Measurements from ENCODE around the gene CLCA2.

Gene CLCA2

GRCh38 chr1:86447198-86447790 lies 23.3 kb downstream of the CLCA2 start:
- Mint-ChIP-seq H3K4me1 (ENCODE audit: low read depth) (no peaks in the 10 kb centered on the region), H3K4me3 (no peak overlapping the region), H3K27ac (no peak overlapping the region), H3K27me3 (no peaks in the 10 kb centered on the region), H3K36me3 (no peaks in the 10 kb centered on the region), H3K9me3 (ENCODE audit: low read depth) (no peaks in the 10 kb centered on the region)

- no peaks in the 10 kb centered on the region for H3K9me3 Mint-ChIP-seq (ENCODE audit: low read depth)
- H3K4me3 Mint-ChIP-seq, result no peak overlapping the region
- no peaks in the 10 kb centered on the region for H3K27me3 Mint-ChIP-seq
- H3K4me1 Mint-ChIP-seq (ENCODE audit: low read depth), result no peaks in the 10 kb centered on the region
- no peak overlapping the region for H3K27ac Mint-ChIP-seq
- H3K36me3 Mint-ChIP-seq, result no peaks in the 10 kb centered on the region
Observed at GRCh38 chr1:86448670-86449069, 24.7 kb downstream of the CLCA2 start.

- no peaks in the 10 kb centered on the region for H3K9me3 Mint-ChIP-seq (ENCODE audit: low read depth)
- H3K36me3 Mint-ChIP-seq, result no peaks in the 10 kb centered on the region
- H3K4me1 Mint-ChIP-seq (ENCODE audit: low read depth), result no peaks in the 10 kb centered on the region
- H3K27me3 Mint-ChIP-seq, result no peaks in the 10 kb centered on the region
- no peak overlapping the region for H3K4me3 Mint-ChIP-seq
- no peak overlapping the region for H3K27ac Mint-ChIP-seq
Observed at GRCh38 chr1:86449103-86449502, 25.1 kb downstream of the CLCA2 start.

DNA sequence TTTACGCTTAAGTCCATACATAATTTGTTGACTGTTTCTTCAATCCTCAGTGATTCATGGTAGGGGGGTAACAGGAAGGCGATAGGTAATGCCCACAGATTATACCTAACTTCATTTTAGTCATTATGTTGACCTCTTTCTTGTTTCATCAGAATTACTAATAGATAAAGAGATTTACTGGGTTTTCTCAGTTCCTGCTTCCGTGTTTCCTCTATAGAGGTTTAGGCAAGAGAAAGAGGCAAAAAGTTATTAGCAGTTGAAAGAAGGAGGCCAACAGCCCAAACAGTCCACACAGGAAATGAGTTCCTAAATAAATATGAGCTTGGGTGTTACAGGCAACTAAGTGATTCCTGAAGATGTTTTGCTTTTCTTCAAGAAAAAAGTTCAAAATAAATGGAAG lies 26.9 kb downstream of the CLCA2 start:
- H3K4me3 Mint-ChIP-seq, result no peak overlapping the region
- no peaks in the 10 kb centered on the region for H3K36me3 Mint-ChIP-seq
- no peaks in the 10 kb centered on the region for H3K4me1 Mint-ChIP-seq (ENCODE audit: low read depth)
- peaks cover 4% of the 10 kb centered on the region for H3K27me3 Mint-ChIP-seq
- no peaks in the 10 kb centered on the region for H3K9me3 Mint-ChIP-seq (ENCODE audit: low read depth)
- no peak overlapping the region for H3K27ac Mint-ChIP-seq

DNA sequence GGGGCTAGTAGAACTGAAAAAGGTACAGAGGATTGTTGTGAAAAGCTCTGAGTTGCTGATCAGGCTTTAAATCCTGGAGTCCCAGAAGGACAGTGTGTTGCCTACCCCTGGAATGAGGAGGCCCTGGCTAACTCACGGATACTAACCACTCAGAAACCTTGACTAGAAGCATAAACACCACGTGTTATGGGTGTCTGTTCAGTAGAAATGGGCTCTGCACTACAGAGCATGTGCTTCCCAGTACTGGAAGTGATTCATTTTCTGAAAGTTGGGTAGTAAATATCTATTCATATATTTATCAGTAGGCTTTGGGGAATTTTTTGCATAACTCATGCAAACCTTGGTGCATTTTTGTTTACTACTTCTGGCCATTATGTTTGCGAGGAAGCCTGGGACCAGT lies 29.7 kb downstream of the CLCA2 start:
- Mint-ChIP-seq H3K9me3 (ENCODE audit: low read depth) (no peaks in the 10 kb centered on the region), H3K27me3 (peaks cover 4% of the 10 kb centered on the region), H3K4me1 (ENCODE audit: low read depth) (no peaks in the 10 kb centered on the region), H3K27ac (no peak overlapping the region), H3K4me3 (no peak overlapping the region), H3K36me3 (no peaks in the 10 kb centered on the region)

DNA sequence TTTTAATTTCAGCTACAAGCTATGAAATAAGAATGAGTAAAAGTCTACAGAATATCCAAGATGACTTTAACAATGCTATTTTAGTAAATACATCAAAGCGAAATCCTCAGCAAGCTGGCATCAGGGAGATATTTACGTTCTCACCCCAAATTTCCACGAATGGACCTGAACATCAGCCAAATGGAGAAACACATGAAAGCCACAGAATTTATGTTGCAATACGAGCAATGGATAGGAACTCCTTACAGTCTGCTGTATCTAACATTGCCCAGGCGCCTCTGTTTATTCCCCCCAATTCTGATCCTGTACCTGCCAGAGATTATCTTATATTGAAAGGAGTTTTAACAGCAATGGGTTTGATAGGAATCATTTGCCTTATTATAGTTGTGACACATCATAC lies 31.1 kb downstream of the CLCA2 start:
- Mint-ChIP-seq H3K27me3 (peaks cover 4% of the 10 kb centered on the region), H3K27ac (no peak overlapping the region), H3K9me3 (ENCODE audit: low read depth) (no peaks in the 10 kb centered on the region), H3K4me3 (no peak overlapping the region), H3K36me3 (no peaks in the 10 kb centered on the region), H3K4me1 (ENCODE audit: low read depth) (no peaks in the 10 kb centered on the region)

DNA sequence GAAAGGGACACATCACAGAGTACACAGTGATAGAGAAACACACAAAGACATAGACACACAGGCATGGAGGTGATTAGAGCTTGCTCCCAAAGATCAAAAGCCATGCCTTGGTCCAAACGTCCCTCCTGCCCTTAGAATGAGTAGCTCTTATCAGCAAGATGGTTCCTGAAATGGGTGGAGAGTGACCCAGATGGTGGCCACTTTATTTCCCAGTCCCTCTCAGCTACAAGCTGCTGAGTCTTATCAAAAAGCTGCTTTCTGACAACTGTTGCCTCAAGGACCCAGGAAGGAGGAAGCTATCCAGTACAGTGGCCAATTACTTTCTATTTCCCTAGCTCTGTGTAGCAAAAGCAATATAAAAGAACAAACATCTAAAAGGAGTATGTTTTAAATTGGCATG lies 37.0 kb downstream of the CLCA2 start:
- Mint-ChIP-seq H3K36me3 (no peaks in the 10 kb centered on the region), H3K27ac (no peak overlapping the region), H3K27me3 (no peaks in the 10 kb centered on the region), H3K4me3 (no peak overlapping the region), H3K9me3 (ENCODE audit: low read depth) (no peaks in the 10 kb centered on the region), H3K4me1 (ENCODE audit: low read depth) (no peaks in the 10 kb centered on the region)

- Mint-ChIP-seq H3K36me3 (no peaks in the 10 kb centered on the region), H3K27ac (no peak overlapping the region), H3K27me3 (no peaks in the 10 kb centered on the region)
Observed at GRCh38 chr1:86461482-86461881, 37.5 kb downstream of the CLCA2 start.

GRCh38 chr1:86464819-86465218 lies 40.8 kb downstream of the CLCA2 start:
- Mint-ChIP-seq H3K36me3 (no peaks in the 10 kb centered on the region), H3K27ac (no peak overlapping the region), H3K9me3 (ENCODE audit: low read depth) (no peaks in the 10 kb centered on the region), H3K27me3 (peaks cover 2% of the 10 kb centered on the region), H3K4me1 (ENCODE audit: low read depth) (no peaks in the 10 kb centered on the region), H3K4me3 (no peak overlapping the region)

More at GRCh38 chr1:86461482-86461881, 37.5 kb downstream of the CLCA2 start:
- Mint-ChIP-seq H3K9me3 (ENCODE audit: low read depth) (no peaks in the 10 kb centered on the region), H3K4me1 (ENCODE audit: low read depth) (no peaks in the 10 kb centered on the region), H3K4me3 (no peak overlapping the region)

DNA sequence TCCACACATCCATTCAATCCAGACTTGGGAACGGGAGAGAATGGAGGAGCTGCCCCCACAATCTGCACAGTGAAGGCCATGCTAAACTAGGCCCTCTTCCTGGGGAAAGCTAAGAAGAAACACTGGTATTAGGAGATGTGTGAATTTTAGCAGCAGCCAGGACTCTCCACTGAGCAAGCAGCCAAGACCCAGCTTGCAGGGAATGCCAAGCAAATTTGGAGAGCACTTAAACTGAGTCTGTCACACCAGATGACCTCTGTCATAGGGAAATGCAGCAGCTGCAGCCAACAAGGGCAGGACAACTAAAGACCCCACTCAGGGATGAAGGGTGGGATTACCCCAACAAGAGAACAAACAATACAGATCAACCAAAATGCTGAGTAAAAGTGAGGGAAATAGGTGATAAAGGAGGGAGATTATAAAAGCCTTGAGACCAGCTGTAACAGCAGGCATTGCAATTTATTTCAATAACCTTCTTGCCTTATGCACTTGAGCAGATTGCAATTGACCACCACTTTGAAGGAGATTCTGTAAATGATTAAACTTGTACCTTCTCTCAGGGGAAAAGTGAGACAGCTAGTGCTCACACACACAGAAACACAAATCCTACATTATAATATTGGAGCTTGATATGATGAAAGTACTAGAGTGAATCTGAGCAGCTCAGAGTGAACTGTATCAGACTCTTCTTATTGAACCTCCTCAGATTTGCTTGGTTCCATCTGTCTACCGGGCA lies 42.3 kb downstream of the CLCA2 start:
- H3K27ac Mint-ChIP-seq, result no peak overlapping the region
- no peaks in the 10 kb centered on the region for H3K36me3 Mint-ChIP-seq
- H3K4me3 Mint-ChIP-seq, result no peak overlapping the region

GRCh38 chr1:86466986-86467385 lies 43.0 kb downstream of the CLCA2 start:
- H3K27ac Mint-ChIP-seq, result no peak overlapping the region
- no peaks in the 10 kb centered on the region for H3K36me3 Mint-ChIP-seq
- H3K9me3 Mint-ChIP-seq (ENCODE audit: low read depth), result no peaks in the 10 kb centered on the region
- peaks cover 8% of the 10 kb centered on the region for H3K27me3 Mint-ChIP-seq
- no peak overlapping the region for H3K4me3 Mint-ChIP-seq
- H3K4me1 Mint-ChIP-seq (ENCODE audit: low read depth), result no peaks in the 10 kb centered on the region

More for the DNA sequence above, 42.3 kb downstream of the CLCA2 start:
- H3K27me3 Mint-ChIP-seq, result peaks cover 7% of the 10 kb centered on the region
- H3K4me1 Mint-ChIP-seq (ENCODE audit: low read depth), result no peaks in the 10 kb centered on the region
- no peaks in the 10 kb centered on the region for H3K9me3 Mint-ChIP-seq (ENCODE audit: low read depth)

- Mint-ChIP-seq H3K4me1 (ENCODE audit: low read depth) (no peaks in the 10 kb centered on the region), H3K27ac (no peak within 1 kb of the TSS), H3K4me3 (no peak within 1 kb of the TSS), H3K27me3 (peaks cover 10% of the 10 kb centered on the region), H3K36me3 (no peaks in the 10 kb centered on the region), H3K9me3 (ENCODE audit: low read depth) (no peaks in the 10 kb centered on the region)
Observed at GRCh38 chr1:86468501-86468977, 44.6 kb downstream of the CLCA2 start, which contains the start of gene CLCA1. TSS of gene CLCA1 (plus strand) at chr1:86468927. CDS start at chr1:86468972, 45 bp downstream.

- no peaks in the 10 kb centered on the region for H3K9me3 Mint-ChIP-seq (ENCODE audit: low read depth)
- no peaks in the 10 kb centered on the region for H3K4me1 Mint-ChIP-seq (ENCODE audit: low read depth)
- H3K27me3 Mint-ChIP-seq, result peaks cover 10% of the 10 kb centered on the region
- H3K4me3 Mint-ChIP-seq, result no peak overlapping the region
- no peak overlapping the region for H3K27ac Mint-ChIP-seq
- no peaks in the 10 kb centered on the region for H3K36me3 Mint-ChIP-seq
Observed at GRCh38 chr1:86470859-86471258, 46.9 kb downstream of the CLCA2 start.

DNA sequence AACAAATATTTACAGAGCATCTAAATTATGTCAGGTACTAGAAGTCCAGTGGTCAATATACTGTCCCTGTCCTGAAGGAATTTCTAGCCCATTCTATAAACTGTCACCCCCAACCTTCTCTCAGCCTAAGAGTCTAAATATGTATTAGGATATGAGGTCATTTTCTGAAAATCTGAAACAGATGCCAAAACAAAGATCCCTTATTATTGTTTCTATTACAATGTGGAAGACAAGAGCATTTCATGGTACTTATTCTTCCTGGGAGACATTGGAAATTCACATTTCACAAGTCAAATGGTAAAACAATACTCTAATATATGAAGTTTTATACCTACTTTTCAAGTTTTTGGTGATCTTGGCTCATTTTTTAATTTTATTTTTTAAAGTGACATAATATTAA lies 47.3 kb downstream of the CLCA2 start:
- no peaks in the 10 kb centered on the region for H3K36me3 Mint-ChIP-seq
- no peak overlapping the region for H3K4me3 Mint-ChIP-seq
- H3K27ac Mint-ChIP-seq, result no peak overlapping the region
- no peaks in the 10 kb centered on the region for H3K9me3 Mint-ChIP-seq (ENCODE audit: low read depth)
- H3K4me1 Mint-ChIP-seq (ENCODE audit: low read depth), result no peaks in the 10 kb centered on the region
- H3K27me3 Mint-ChIP-seq, result peaks cover 10% of the 10 kb centered on the region

DNA sequence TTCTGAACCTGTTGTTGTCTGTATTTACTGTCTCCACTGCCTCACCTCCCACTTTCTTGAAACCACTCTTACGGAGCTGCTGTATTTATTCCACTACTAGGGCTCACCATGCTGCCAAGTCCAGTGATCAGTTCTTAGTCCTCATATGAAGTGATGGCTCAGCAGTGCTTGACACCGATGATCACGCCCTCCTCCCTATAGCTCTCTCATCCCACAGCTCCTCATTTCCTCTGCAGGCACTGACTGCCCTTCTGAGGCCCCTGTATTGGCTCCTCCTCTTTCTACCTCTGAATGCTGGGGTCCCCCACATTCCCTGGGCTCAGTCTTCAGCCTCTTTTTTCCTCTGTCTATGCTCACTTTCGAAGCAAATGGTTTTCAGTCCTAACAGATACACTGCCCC lies 48.2 kb downstream of the CLCA2 start:
- Mint-ChIP-seq H3K4me1 (ENCODE audit: low read depth) (no peaks in the 10 kb centered on the region), H3K27me3 (peaks cover 10% of the 10 kb centered on the region), H3K27ac (no peak overlapping the region), H3K9me3 (ENCODE audit: low read depth) (no peaks in the 10 kb centered on the region), H3K4me3 (no peak overlapping the region), H3K36me3 (no peaks in the 10 kb centered on the region)

- no peaks in the 10 kb centered on the region for H3K4me1 Mint-ChIP-seq (ENCODE audit: low read depth)
- H3K4me3 Mint-ChIP-seq, result no peak overlapping the region
- H3K36me3 Mint-ChIP-seq, result no peaks in the 10 kb centered on the region
- no peaks in the 10 kb centered on the region for H3K9me3 Mint-ChIP-seq (ENCODE audit: low read depth)
- H3K27me3 Mint-ChIP-seq, result peaks cover 10% of the 10 kb centered on the region
- H3K27ac Mint-ChIP-seq, result no peak overlapping the region
Observed at GRCh38 chr1:86472767-86473166, 48.8 kb downstream of the CLCA2 start.

Measured in activated naive CD8-positive, alpha-beta T cell (primary cell).